Ovary (tissue), 9 donors: ENCODE results near the gene CDKAL1. TPM values are rescaled to one million over a fixed set of nuclear protein-coding genes. Genes with fewer than 3 reads are reported as not detected.

ENCODE experiments used
- DNase-seq, 5 donors: peaks; one replicate each; pipeline ENCODE4 v3.0.0-alpha.2; 2019 to 2020
- H3K27ac ChIP-seq, 2 donors: fragments of 200-600 bp; one replicate each; pipeline versions ENCODE4 v1.5.1 to v1.8.0; 2019 to 2022
- H3K27me3 ChIP-seq: fragments of 200-600 bp; one replicate; pipeline ENCODE4 v1.8.0; 2022
- H3K36me3 ChIP-seq: fragments of 200-600 bp; sonication (generic); one replicate; pipeline ENCODE4 v1.5.1; 2019
- H3K4me1 ChIP-seq: one replicate; pipeline ENCODE4 v1.8.1; 2013; ENCODE audit warnings: mild to moderate bottlenecking, moderate library complexity; ENCODE audit not compliant: insufficient read depth
- H3K4me3 ChIP-seq: fragments of 200-600 bp; sonication (generic); one replicate; pipeline ENCODE4 v1.5.1; 2017
- H3K9me3 ChIP-seq, 2 donors: fragments of 200-600 bp in 1 of 2; sonication (generic) in 1 of 2; one replicate each; pipeline versions ENCODE4 v1.5.1 to v1.8.1; 2013 to 2019; ENCODE audit warnings: mild to moderate bottlenecking in 1 of 2, moderate library complexity in 1 of 2
- CTCF ChIP-seq, 3 donors: fragments of 450-650 bp in 2 of 3; fragments of 200-600 bp in 1 of 3; IDR thresholded peaks; one replicate each; pipeline versions ENCODE4 v1.5.1 to v1.8.0; 2016 to 2022; ENCODE audit warnings: antibody characterized with exemption in 3 of 3, mild to moderate bottlenecking in 1 of 3
- EP300 ChIP-seq: sonication (generic); formaldehyde crosslinking; IDR thresholded peaks from one replicate; pipeline ENCODE4 v1.6.1; 2017; ENCODE audit warnings: antibody characterized with exemption
- POLR2A ChIP-seq: fragments of 450-650 bp; IDR thresholded peaks from one replicate; pipeline ENCODE4 v1.6.1; 2017; ENCODE audit warnings: antibody characterized with exemption, mild to moderate bottlenecking, moderate library complexity
- WGBS, 3 donors: extraction: QIAGEN DNeasy Blood & Tissue Kit in 1 of 3; methylation state at CpG; one replicate each; pipeline versions ENCODE4 v1.1.5 to v1.1.7; 2013 to 2017; 5-methylcytosine and 5-hydroxymethylcytosine counted together
- intact Hi-C, 4 donors: fragments of 100-400 bp; cut with DNase I; formaldehyde crosslinking; loops; one replicate each; pipeline versions ENCODE4 v1.11.0 to v1.15.1; 2022 to 2023
- polyA plus RNA-seq, 2 donors: library from polyadenylated mRNA; stranded (reverse); fragments of 200-250 nt in 1 of 2; fragments of 350-450 nt in 1 of 2; fragmentation: Illumina TruSeq in 1 of 2; extraction: RNeasy Lipid Tissue Mini Kit (QIAGEN cat#74804) in 1 of 2; gene quantifications; one replicate each; pipeline ENCODE4 v1.2.3, GENCODE V29; 2013 to 2014
- total RNA-seq, 7 donors: library from RNA; depleted of rRNA in 2 of 7; stranded (reverse); fragments of >200 nt in 2 of 7; fragmentation: NEBNext Ultra II Directional in 3 of 7; extraction: Animal tissue kit (Norgen Biotek cat#: 25700) in 3 of 7; gene quantifications; one replicate each; pipeline versions ENCODE4 v1.1.0 to v1.2.4, GENCODE V29; 2016 to 2023
- donor health status: DM: no; HTN: no; CAD: no; lungs with moderate emphysema.
- donor health status: DM: no; HTN: no; CAD: no.
- donor health status: Bipolar disorder and iron deficiency.
- donor health status: DM: yes; HTN: yes; CAD: no.
- donor health status: DM: no; HTN: no; CAD: no.
- donor health status: DM: yes; HTN: yes; CAD: no.

Gene CDKAL1
- total and polyA plus RNA-seq, 9 donors: 6.8 to 21.3 (median 18.9) TPM

- Histone ChIP-seq H3K4me3 (no peak overlapping the region), H3K27me3 (no peaks in the 10 kb centered on the region), H3K4me1 (peaks cover 9% of the 10 kb centered on the region), H3K9me3 (no peaks in the 10 kb centered on the region), H3K36me3 (no peaks in the 10 kb centered on the region), H3K27ac (peak overlapping the region in 1 of 2 donors; percentile 38)
- DNase-seq: no peak
- 35 to 46% (median 38%) methylated on average over 8 of the region's 8 CpGs for WGBS, 3 donors
- TF ChIP-seq POLR2A: no peak
- TF ChIP-seq EP300: no peak
- TF ChIP-seq CTCF (IDR thresholded peaks at IDR 0.05): no peak
- intact Hi-C loops: no loop called here
These were observed 604.2 kb downstream of the CDKAL1 start for GRCh38 chr6:21138336-21139069.

- intact Hi-C loops: no loop called here
- Histone ChIP-seq H3K4me3 (no peak overlapping the region), H3K36me3 (no peaks in the 10 kb centered on the region), H3K4me1 (peaks cover 7% of the 10 kb centered on the region), H3K9me3 (no peaks in the 10 kb centered on the region), H3K27ac (no peak overlapping the region), H3K27me3 (no peaks in the 10 kb centered on the region)
- TF ChIP-seq CTCF (IDR thresholded peaks at IDR 0.05) (no peak), POLR2A (no peak), EP300 (no peak)
- DNase-seq: no peak
- WGBS, 3 donors: 89 to 97% (median 95%) methylated on average over 6 of the region's 6 CpGs
These were observed 606.7 kb downstream of the CDKAL1 start for GRCh38 chr6:21140966-21141365.

- H3K9me3 ChIP-seq: no peaks in the 10 kb centered on the region
- no peak overlapping the region for H3K27ac ChIP-seq
- WGBS, 3 donors: 92 to 98% (median 98%) methylated on average over 1 of the region's 1 CpG
- TF ChIP-seq CTCF (IDR thresholded peaks at IDR 0.05) (no peak), EP300 (no peak)
- H3K4me3 ChIP-seq: no peak overlapping the region
- H3K27me3 ChIP-seq: no peaks in the 10 kb centered on the region
- intact Hi-C loops: no loop called here
- no peak for DNase-seq
- peaks cover 7% of the 10 kb centered on the region for H3K4me1 ChIP-seq
- H3K36me3 ChIP-seq: no peaks in the 10 kb centered on the region
These were observed 607.5 kb downstream of the CDKAL1 start for GRCh38 chr6:21141616-21142303.

GRCh38 chr6:21142741-21143140, 608.5 kb downstream of the CDKAL1 start:
- H3K27me3 ChIP-seq: no peaks in the 10 kb centered on the region
- TF ChIP-seq EP300: no peak
- H3K4me3 ChIP-seq: no peak overlapping the region
- H3K4me1 ChIP-seq: peaks cover 7% of the 10 kb centered on the region
- no peaks in the 10 kb centered on the region for H3K9me3 ChIP-seq
- WGBS, 3 donors: 13 to 25% (median 25%) methylated on average over 3 of the region's 3 CpGs
- DNase-seq: no peak
- intact Hi-C loops: no loop called here
- H3K36me3 ChIP-seq: no peaks in the 10 kb centered on the region
- no peak overlapping the region for H3K27ac ChIP-seq

GRCh38 chr6:21143645-21144044, 609.4 kb downstream of the CDKAL1 start:
- intact Hi-C loops: no loop called here
- Histone ChIP-seq H3K27ac (no peak overlapping the region), H3K4me1 (peaks cover 7% of the 10 kb centered on the region), H3K36me3 (no peaks in the 10 kb centered on the region), H3K9me3 (no peaks in the 10 kb centered on the region), H3K4me3 (no peak overlapping the region), H3K27me3 (no peaks in the 10 kb centered on the region)
- no peak for DNase-seq
- TF ChIP-seq CTCF (IDR thresholded peaks at IDR 0.05) (no peak), EP300 (no peak), POLR2A (no peak)
- WGBS, 3 donors: 65 to 88% (median 74%) methylated on average over 4 of the region's 4 CpGs
